GM12874 (cell line): ENCODE results near the gene NCAM1.

Experiments used
- TF ChIP-seq, protein P1 (sequence below): IDR thresholded peaks from 2 replicates; pipeline ENCODE4 v1.5.1; 2011; ENCODE audit warnings: low read depth, mild to moderate bottlenecking, control low read depth, low read length, moderate library complexity; ENCODE audit not compliant: insufficient read depth

The NCAM1 gene

DNA sequence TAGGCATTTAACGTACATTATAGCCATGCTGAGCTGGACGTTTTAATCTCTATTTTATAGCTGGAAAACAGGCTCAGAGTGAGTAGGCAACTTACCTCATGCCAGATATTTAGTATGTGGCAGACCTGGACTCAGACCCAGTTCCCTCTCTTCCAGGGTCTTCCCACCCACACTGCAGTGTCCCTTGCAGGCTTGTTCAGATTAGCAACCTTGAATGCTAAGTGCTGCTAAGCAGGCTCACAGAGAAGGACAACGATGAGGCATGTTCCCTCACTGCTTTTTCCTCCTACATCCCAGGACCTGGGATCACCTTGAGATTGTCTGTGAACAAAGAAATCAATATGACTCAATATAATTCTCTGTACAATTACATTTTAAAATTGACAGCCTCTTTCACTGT, 65.6 kb downstream of the NCAM1 start:
- TF ChIP-seq, protein P1, sequence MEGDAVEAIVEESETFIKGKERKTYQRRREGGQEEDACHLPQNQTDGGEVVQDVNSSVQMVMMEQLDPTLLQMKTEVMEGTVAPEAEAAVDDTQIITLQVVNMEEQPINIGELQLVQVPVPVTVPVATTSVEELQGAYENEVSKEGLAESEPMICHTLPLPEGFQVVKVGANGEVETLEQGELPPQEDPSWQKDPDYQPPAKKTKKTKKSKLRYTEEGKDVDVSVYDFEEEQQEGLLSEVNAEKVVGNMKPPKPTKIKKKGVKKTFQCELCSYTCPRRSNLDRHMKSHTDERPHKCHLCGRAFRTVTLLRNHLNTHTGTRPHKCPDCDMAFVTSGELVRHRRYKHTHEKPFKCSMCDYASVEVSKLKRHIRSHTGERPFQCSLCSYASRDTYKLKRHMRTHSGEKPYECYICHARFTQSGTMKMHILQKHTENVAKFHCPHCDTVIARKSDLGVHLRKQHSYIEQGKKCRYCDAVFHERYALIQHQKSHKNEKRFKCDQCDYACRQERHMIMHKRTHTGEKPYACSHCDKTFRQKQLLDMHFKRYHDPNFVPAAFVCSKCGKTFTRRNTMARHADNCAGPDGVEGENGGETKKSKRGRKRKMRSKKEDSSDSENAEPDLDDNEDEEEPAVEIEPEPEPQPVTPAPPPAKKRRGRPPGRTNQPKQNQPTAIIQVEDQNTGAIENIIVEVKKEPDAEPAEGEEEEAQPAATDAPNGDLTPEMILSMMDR: no peak

DNA sequence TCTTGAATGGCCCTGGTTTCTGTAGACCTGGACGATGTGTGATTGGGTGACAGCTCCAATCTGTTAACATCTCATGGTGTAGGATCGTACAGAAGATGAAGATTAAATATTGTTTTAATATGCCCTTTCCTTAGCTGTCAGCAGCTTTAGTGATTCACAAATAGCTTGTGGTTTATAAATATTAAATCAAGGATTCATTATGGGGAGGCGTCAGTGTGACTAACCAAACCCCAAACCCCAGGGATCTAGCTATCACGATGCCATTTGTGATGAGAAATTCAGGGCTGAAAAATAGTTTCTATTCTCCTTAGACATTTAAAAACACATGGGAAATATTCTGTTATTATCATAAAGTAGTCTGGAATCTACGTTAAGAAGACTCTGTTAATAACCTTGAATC, 73.4 kb downstream of the NCAM1 start:
- TF ChIP-seq, protein P1: no peak

DNA sequence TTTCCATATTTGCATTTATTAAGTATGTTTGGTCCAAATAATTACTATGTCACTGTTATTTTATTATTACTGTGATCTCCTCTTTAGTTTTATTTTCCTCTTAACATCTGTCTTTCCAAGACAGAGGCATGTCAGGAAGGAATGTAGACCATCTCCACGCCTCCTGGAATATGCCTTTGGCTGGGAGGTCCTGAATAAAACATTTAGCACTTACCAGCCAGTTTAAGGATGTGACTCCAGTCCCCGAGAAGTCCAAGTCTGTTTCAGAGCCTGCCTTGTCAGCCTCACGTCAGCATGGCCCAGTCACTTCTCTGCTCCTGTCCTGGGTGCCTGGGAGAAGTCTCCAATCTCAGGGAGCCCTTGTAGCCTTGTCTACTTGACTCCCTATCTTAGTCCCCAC, 74.5 kb downstream of the NCAM1 start:
- TF ChIP-seq, protein P1: no peak

DNA sequence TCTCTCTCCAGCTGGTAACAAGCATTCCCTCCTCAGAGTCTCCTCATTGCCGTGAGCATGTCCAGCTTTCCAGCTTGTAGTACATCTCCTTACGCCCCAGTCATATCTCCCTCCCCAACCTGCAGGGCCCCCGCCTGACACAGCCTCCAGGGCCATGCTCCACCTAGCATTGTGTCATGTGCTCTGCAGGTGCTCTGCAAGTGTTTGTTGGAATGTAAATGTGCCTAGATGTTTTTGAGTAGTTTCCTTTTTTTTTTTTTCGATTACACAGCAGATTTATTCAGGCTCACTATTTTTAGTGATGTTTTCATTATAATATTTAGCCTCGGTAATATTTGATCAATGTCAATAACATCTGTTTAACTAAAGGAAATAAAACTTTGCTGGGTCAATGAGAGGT, 82.5 kb downstream of the NCAM1 start:
- TF ChIP-seq, protein P1: no peak

DNA sequence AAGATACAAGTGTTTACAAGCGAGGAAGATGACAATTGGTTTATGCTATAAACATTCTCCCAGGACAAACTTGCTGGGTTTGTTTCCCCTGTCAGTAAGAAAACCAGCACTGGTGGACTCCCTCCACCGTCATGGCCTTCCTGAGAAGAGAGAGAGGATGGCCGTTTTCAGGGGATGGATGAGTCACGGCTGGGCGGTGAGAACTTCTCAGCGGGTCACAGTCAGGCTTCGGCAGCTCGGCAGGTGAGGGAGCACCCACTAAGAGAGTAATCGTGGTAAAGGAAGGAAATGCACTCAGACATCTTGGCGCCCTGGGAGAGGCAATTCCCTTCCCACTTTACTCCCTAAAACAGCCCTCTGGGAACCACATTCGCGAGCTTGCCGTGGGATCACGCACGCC, 83.9 kb downstream of the NCAM1 start:
- TF ChIP-seq, protein P1: no peak

DNA sequence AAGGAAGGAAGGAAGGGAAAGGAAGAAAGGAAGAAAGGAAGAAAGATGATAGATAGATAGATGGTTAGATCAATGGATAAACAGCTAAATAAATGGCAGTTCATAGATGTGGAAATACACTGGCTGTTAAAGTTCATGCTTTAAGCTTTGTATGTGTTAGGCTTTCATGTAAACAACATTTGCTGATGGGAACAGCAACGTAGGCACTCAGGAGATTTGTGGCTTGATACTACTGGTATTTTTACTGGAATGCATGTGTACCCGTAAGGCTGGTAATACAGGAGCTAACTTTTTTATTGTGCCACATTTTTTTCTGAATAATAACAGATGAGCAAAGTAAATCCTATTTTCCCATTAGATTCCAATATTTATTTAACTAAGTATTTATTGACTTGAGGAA, 85.6 kb downstream of the NCAM1 start:
- TF ChIP-seq, protein P1: no peak

DNA sequence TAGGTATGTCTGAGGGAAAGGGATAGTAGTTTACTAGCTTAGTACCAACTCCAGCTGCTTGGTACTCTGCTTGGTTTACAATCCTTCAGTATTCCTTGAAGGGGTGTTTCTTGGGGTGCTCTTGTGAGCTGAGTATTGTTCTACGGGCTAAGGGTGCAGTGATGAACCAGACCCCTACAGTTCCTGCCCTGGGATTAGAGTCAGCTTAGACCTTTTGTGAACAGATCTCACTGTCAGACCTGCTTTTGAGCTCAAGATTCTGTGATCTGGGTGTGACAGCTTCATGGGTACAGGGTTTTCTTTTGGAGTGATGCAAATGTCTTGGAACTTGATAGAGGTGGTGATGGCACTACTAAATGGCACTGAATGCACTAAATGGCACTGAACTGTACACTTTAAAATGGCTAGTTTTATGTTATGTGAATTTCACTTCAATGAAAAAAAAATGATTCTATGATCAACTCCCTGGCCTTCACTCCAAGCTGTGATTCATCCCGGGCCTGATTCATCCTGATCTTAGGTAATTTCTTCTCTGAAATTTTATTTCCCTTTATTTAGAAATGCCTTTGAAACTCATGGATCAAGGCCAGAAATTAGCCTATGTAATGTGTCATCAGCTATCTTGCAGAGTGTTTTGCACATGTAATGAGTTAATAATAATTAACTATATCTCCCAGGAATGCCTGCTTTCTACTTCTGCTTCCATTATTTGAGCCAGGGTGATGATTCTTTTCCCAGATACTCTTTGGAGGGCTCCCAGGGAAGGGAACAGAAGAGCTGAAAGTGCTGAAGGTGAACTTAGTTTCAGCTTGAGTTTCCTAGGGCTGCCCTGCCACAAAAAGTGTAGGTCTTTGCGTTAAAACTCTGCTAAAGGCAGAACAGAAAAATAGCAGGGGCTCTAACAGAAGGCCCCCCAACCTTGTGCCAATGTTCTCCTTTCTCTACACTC, 87.9 kb downstream of the NCAM1 start:
- TF ChIP-seq, protein P1: no peak
